ENCODE results near the gene UVRAG. TPM values are rescaled to one million over a fixed set of nuclear protein-coding genes. Genes with fewer than 3 reads are reported as not detected.

UVRAG gene
- total and polyA plus RNA-seq, 2 of the 13 experiments (the other 11 are each of a cell fraction or from before 2014, with no cell fraction given) = 9.7 to 17.3 TPM

DNA sequence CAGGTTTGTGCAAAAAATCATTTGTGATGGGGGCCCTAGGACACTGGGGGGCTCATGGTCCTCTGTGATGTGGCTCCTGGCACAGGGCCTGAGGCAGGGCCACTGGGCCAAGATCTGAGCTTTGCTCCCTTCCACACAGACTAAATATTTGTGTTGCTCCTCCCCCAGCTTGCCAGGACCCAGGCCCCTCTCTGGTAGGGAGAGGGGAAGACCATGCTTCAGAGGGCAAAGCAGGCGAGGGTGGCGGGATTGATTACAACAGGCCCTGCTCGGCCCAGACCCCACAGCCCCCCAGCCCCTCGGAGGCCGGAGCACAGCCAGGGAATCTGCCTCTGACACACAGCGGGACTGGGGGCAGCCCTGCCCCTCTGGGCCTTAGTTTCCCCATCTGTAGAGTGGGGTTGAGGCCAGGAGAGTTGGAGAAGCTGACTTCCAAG is 362.3 kb downstream of the UVRAG start (continued):
- TF ChIP-seq TFDP1 (CRISPR knock-in tag; IDR thresholded peaks at IDR 0.05; ENCODE audit: borderline replicate concordance) = peak; percentile 37; the same call in 1 of the 2 replicates
- TF ChIP-seq HHEX (CRISPR knock-in tag; IDR thresholded peaks at IDR 0.05) = no peak
- TF ChIP-seq JDP2 (CRISPR knock-in tag; IDR thresholded peaks at IDR 0.05; ENCODE audit: borderline replicate concordance) = no peak
- no peak for TF ChIP-seq ZNF772 (CRISPR knock-in tag; IDR thresholded peaks at IDR 0.05)
- TF ChIP-seq DRAP1 (CRISPR knock-in tag; IDR thresholded peaks at IDR 0.05) = no peak
- TF ChIP-seq ZBTB46 (CRISPR knock-in tag; IDR thresholded peaks at IDR 0.05; ENCODE audit: borderline replicate concordance) = no peak
- TF ChIP-seq IRX3 (CRISPR knock-in tag; IDR thresholded peaks at IDR 0.05; ENCODE audit: borderline replicate concordance, low read depth) = no peak; the same call in 1 of the 2 replicates
- no peak; the same call in 1 of the 2 replicates for TF ChIP-seq RAD21 (CRISPR knock-in tag; IDR thresholded peaks at IDR 0.05)
- no peak for TF ChIP-seq FOSL2 (CRISPR knock-in tag; IDR thresholded peaks at IDR 0.05)
- TF ChIP-seq ARHGAP35 (CRISPR knock-in tag; IDR thresholded peaks at IDR 0.05; ENCODE audit: borderline replicate concordance) = no peak
- TF ChIP-seq POGZ (CRISPR knock-in tag; IDR thresholded peaks at IDR 0.05) = no peak
- TF ChIP-seq ZNF281 (CRISPR knock-in tag; IDR thresholded peaks at IDR 0.05; ENCODE audit: borderline replicate concordance) = peak; percentile 90
- no peak for TF ChIP-seq MZF1 (CRISPR knock-in tag; IDR thresholded peaks at IDR 0.05; ENCODE audit: borderline replicate concordance)
- TF ChIP-seq, protein P1, sequence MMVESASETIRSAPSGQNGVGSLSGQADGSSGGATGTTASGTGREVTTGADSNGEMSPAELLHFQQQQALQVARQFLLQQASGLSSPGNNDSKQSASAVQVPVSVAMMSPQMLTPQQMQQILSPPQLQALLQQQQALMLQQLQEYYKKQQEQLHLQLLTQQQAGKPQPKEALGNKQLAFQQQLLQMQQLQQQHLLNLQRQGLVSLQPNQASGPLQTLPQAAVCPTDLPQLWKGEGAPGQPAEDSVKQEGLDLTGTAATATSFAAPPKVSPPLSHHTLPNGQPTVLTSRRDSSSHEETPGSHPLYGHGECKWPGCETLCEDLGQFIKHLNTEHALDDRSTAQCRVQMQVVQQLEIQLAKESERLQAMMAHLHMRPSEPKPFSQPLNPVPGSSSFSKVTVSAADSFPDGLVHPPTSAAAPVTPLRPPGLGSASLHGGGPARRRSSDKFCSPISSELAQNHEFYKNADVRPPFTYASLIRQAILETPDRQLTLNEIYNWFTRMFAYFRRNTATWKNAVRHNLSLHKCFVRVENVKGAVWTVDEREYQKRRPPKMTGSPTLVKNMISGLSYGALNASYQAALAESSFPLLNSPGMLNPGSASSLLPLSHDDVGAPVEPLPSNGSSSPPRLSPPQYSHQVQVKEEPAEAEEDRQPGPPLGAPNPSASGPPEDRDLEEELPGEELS (CRISPR knock-in tag; IDR thresholded peaks at IDR 0.05) = peak; percentile 43; the same call in 1 of the 2 replicates
- TF ChIP-seq, protein P2, sequence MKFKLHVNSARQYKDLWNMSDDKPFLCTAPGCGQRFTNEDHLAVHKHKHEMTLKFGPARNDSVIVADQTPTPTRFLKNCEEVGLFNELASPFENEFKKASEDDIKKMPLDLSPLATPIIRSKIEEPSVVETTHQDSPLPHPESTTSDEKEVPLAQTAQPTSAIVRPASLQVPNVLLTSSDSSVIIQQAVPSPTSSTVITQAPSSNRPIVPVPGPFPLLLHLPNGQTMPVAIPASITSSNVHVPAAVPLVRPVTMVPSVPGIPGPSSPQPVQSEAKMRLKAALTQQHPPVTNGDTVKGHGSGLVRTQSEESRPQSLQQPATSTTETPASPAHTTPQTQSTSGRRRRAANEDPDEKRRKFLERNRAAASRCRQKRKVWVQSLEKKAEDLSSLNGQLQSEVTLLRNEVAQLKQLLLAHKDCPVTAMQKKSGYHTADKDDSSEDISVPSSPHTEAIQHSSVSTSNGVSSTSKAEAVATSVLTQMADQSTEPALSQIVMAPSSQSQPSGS (CRISPR knock-in tag; IDR thresholded peaks at IDR 0.05) = no peak
- TF ChIP-seq MAFG (CRISPR knock-in tag; IDR thresholded peaks at IDR 0.05) = no peak
- TF ChIP-seq NCOA5 (CRISPR knock-in tag; IDR thresholded peaks at IDR 0.05) = no peak
- no peak for TF ChIP-seq ZNF101 (CRISPR knock-in tag; IDR thresholded peaks at IDR 0.05; ENCODE audit: borderline replicate concordance, low read depth)
- no peak for TF ChIP-seq ZNF12 (CRISPR knock-in tag; IDR thresholded peaks at IDR 0.05)
- TF ChIP-seq, protein P3, sequence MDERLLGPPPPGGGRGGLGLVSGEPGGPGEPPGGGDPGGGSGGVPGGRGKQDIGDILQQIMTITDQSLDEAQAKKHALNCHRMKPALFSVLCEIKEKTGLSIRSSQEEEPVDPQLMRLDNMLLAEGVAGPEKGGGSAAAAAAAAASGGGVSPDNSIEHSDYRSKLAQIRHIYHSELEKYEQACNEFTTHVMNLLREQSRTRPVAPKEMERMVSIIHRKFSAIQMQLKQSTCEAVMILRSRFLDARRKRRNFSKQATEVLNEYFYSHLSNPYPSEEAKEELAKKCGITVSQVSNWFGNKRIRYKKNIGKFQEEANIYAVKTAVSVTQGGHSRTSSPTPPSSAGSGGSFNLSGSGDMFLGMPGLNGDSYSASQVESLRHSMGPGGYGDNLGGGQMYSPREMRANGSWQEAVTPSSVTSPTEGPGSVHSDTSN (CRISPR knock-in tag; IDR thresholded peaks at IDR 0.05) = no peak

Data from HepG2 (cell line).